Smooth muscle cell (in vitro differentiated cells): ENCODE results near the gene NFIL3. TPM values are rescaled to one million over a fixed set of nuclear protein-coding genes. Genes with fewer than 3 reads are reported as not detected.
"Not testable (repeated sequence)": the region's sequence is repeated elsewhere in the genome, so short reads cannot be mapped to it uniquely, and the experiment has no call there.

Experiments
- DNase-seq: peaks from one replicate; lab custom pipeline; 2025; ENCODE audit not compliant: unreplicated experiment; lab: John Stamatoyannopoulos, UW
- H2AFZ ChIP-seq: fragments of 200-600 bp; sonication (generic); 2 replicates; pipeline ENCODE4 v1.6.0; 2016; ENCODE audit warnings: antibody characterized with exemption, low read depth, mild to moderate bottlenecking
- H3F3A ChIP-seq: fragments of 200-600 bp; sonication (generic); 2 replicates; pipeline ENCODE4 v1.6.0; 2017; ENCODE audit warnings: antibody characterized with exemption, low read depth
- H3K27ac ChIP-seq: fragments of 200-600 bp; sonication (generic); 2 replicates; pipeline ENCODE4 v1.5.1; 2016; ENCODE audit warnings: low read depth, mild to moderate bottlenecking
- H3K27me3 ChIP-seq: fragments of 200-600 bp; sonication (generic); 2 replicates; pipeline ENCODE4 v1.6.1; 2016; ENCODE audit warnings: low read depth, mild to moderate bottlenecking
- H3K36me3 ChIP-seq: fragments of 200-600 bp; sonication (generic); 2 replicates; pipeline ENCODE4 v1.5.1; 2016; ENCODE audit warnings: low read depth
- H3K4me1 ChIP-seq: fragments of 200-600 bp; sonication (generic); 2 replicates; pipeline ENCODE4 v1.5.1; 2016; ENCODE audit warnings: low read depth
- H3K4me2 ChIP-seq: fragments of 200-600 bp; sonication (generic); 2 replicates; pipeline ENCODE4 v1.6.0; 2016; ENCODE audit warnings: mild to moderate bottlenecking
- H3K4me3 ChIP-seq: fragments of 200-600 bp; sonication (generic); 2 replicates; pipeline ENCODE4 v1.5.1; 2016; ENCODE audit warnings: mild to moderate bottlenecking
- H3K79me2 ChIP-seq: fragments of 200-600 bp; sonication (generic); 2 replicates; pipeline ENCODE4 v1.6.0; 2016; ENCODE audit warnings: low read depth, mild to moderate bottlenecking
- H3K9ac ChIP-seq: fragments of 200-600 bp; sonication (generic); 2 replicates; pipeline ENCODE4 v1.6.0; 2016; ENCODE audit warnings: low read depth
- H3K9me3 ChIP-seq: fragments of 200-600 bp; sonication (generic); replicated peaks from 2 replicates; pipeline ENCODE4 v1.5.1; 2016; ENCODE audit warnings: low read depth
- H4K20me1 ChIP-seq: fragments of 200-600 bp; sonication (generic); 2 replicates; pipeline ENCODE4 v1.6.0; 2016; ENCODE audit warnings: low read depth
- CTCF ChIP-seq: fragments of 200-600 bp; sonication (generic); IDR thresholded peaks from 2 replicates; pipeline ENCODE4 v1.5.1; 2017; ENCODE audit warnings: borderline replicate concordance, mild to moderate bottlenecking, antibody characterized with exemption; ENCODE audit not compliant: insufficient read depth, poor library complexity, severe bottlenecking
- WGBS: methylation state at CpG from one replicate; pipeline ENCODE4 v1.1.7; 2016; ENCODE audit warnings: low lambda C conversion rate; 5-methylcytosine and 5-hydroxymethylcytosine counted together
- polyA plus RNA-seq: library from polyadenylated mRNA; unstranded; fragments of >200 nt; fragmentation: Nextera tagmentation; extraction: Ambion mirVana; gene quantifications from 2 replicates; pipeline ENCODE4 v1.2.1, GENCODE V29; 2016
- total RNA-seq: library from RNA; depleted of rRNA; stranded (reverse); fragments of >200 nt; gene quantifications from 2 replicates; pipeline ENCODE4 v1.2.3, GENCODE V29; 2014

Gene NFIL3
- total and polyA plus RNA-seq, 2 experiments from 2014 or later = 36.4 to 60.7 TPM

- H3K36me3 ChIP-seq = no peaks in the 10 kb centered on the region
- TF ChIP-seq CTCF = no peak
- no peak overlapping the region for H3K4me3 ChIP-seq
- peaks cover 8% of the 10 kb centered on the region for H3K4me1 ChIP-seq
- DNase-seq = no peak
- H3K27me3 ChIP-seq = no peaks in the 10 kb centered on the region
- no peaks in the 10 kb centered on the region for H4K20me1 ChIP-seq
- H3K79me2 ChIP-seq = no peaks in the 10 kb centered on the region
- H3K9ac ChIP-seq = no peak overlapping the region
- H3K9me3 ChIP-seq = no peaks in the 10 kb centered on the region
- 99% methylated on average over 5 of the region's 5 CpGs for WGBS
- no peak overlapping the region for H3K27ac ChIP-seq
- H2AFZ ChIP-seq = no peak overlapping the region
- H3K4me2 ChIP-seq = no peak overlapping the region
- peaks cover 17% of the 10 kb centered on the region for H3F3A ChIP-seq
These were observed 29.8 kb downstream of the NFIL3 start for GRCh38 chr9:91393826-91394225.

- H3K4me2 ChIP-seq = no peak overlapping the region
- no peak for TF ChIP-seq CTCF
- no peaks in the 10 kb centered on the region for H3K79me2 ChIP-seq
- no peaks in the 10 kb centered on the region for H3K9me3 ChIP-seq
- no peak for DNase-seq
- no peak overlapping the region for H3K9ac ChIP-seq
- H3K4me1 ChIP-seq = peaks cover 8% of the 10 kb centered on the region
- no peaks in the 10 kb centered on the region for H3K27me3 ChIP-seq
- H3K27ac ChIP-seq = no peak overlapping the region
- H3K4me3 ChIP-seq = no peak overlapping the region
- no peaks in the 10 kb centered on the region for H4K20me1 ChIP-seq
- H3K36me3 ChIP-seq = no peaks in the 10 kb centered on the region
- no peak overlapping the region for H2AFZ ChIP-seq
- H3F3A ChIP-seq = peaks cover 17% of the 10 kb centered on the region
- WGBS = 91% methylated on average over 1 of the region's 1 CpG
These were observed 31.2 kb downstream of the NFIL3 start for GRCh38 chr9:91392435-91392834.

- Histone ChIP-seq H3K36me3 (no peaks in the 10 kb centered on the region), H3K27me3 (no peaks in the 10 kb centered on the region), H3F3A (peaks cover 17% of the 10 kb centered on the region), H3K9ac (no peak overlapping the region), H3K79me2 (no peaks in the 10 kb centered on the region), H3K4me2 (no peak overlapping the region), H3K27ac (no peak overlapping the region), H4K20me1 (no peaks in the 10 kb centered on the region), H3K4me1 (peaks cover 8% of the 10 kb centered on the region), H3K4me3 (no peak overlapping the region), H3K9me3 (no peaks in the 10 kb centered on the region), H2AFZ (no peak overlapping the region)
- DNase-seq = no peak
- 88% methylated on average over 2 of the region's 2 CpGs for WGBS
- no peak for TF ChIP-seq CTCF
These were observed 31.8 kb downstream of the NFIL3 start for GRCh38 chr9:91391818-91392217.

GRCh38 chr9:91391412-91391811, 32.2 kb downstream of the NFIL3 start:
- no peaks in the 10 kb centered on the region for H4K20me1 ChIP-seq
- 53% methylated on average over 5 of the region's 5 CpGs for WGBS
- no peak overlapping the region for H2AFZ ChIP-seq
- peaks cover 14% of the 10 kb centered on the region for H3F3A ChIP-seq
- H3K27me3 ChIP-seq = no peaks in the 10 kb centered on the region
- H3K9ac ChIP-seq = no peak overlapping the region
- no peak for TF ChIP-seq CTCF
- no peak overlapping the region for H3K4me2 ChIP-seq
- DNase-seq = no peak
- H3K27ac ChIP-seq = no peak overlapping the region
- H3K9me3 ChIP-seq = no peaks in the 10 kb centered on the region
- no peaks in the 10 kb centered on the region for H3K79me2 ChIP-seq
- peaks cover 8% of the 10 kb centered on the region for H3K4me1 ChIP-seq
- no peak overlapping the region for H3K4me3 ChIP-seq
- H3K36me3 ChIP-seq = no peaks in the 10 kb centered on the region

GRCh38 chr9:91389686-91390085, 33.9 kb downstream of the NFIL3 start:
- not testable (repeated sequence) for H3K4me2 ChIP-seq, H3K4me3 ChIP-seq, H3K79me2 ChIP-seq, H3K27me3 ChIP-seq, H3F3A ChIP-seq, H3K36me3 ChIP-seq, H3K9ac ChIP-seq, H4K20me1 ChIP-seq, H3K4me1 ChIP-seq, H3K27ac ChIP-seq, H3K9me3 ChIP-seq, H2AFZ ChIP-seq, DNase-seq
- 94% methylated on average over 4 of the region's 4 CpGs for WGBS
